GM18951 (cell line): ENCODE measurements around the gene MAJIN.

Experiments used
- POLR2A ChIP-seq: IDR thresholded peaks from 4 replicates; pipeline ENCODE4 v1.6.1; 2011; ENCODE audit warnings: mild to moderate bottlenecking; ENCODE audit not compliant: insufficient read length, insufficient read depth; ENCODE audit errors: extremely low read depth
- in situ Hi-C: fragments of 300-500 bp; cut with MboI; formaldehyde crosslinking; loops from one replicate; pipeline ENCODE4 v1.12.0; 2022; ENCODE audit warnings: low sequenced_read_pairs, mixed read lengths, inconsistent platforms; ENCODE audit not compliant: unreplicated experiment

The MAJIN gene

GRCh38 chr11:64933213-64933934 is 38.5 kb downstream of the MAJIN start:
- TF ChIP-seq POLR2A = no peak
- in situ Hi-C loops = no loop called here

GRCh38 chr11:64932324-64932723 is 39.6 kb downstream of the MAJIN start:
- TF ChIP-seq POLR2A = no peak
- in situ Hi-C loops = no loop called here

GRCh38 chr11:64931290-64931689 is 40.6 kb downstream of the MAJIN start:
- in situ Hi-C loops = no loop called here
- no peak for TF ChIP-seq POLR2A

- TF ChIP-seq POLR2A = no peak
- in situ Hi-C loops = no loop called here
Measured at GRCh38 chr11:64930340-64930739, 41.6 kb downstream of the MAJIN start.

- in situ Hi-C loops = no loop called here
- no peak for TF ChIP-seq POLR2A
Measured at GRCh38 chr11:64929625-64930024, 42.3 kb downstream of the MAJIN start.

- in situ Hi-C loops = no loop called here
- TF ChIP-seq POLR2A = no peak
Measured at GRCh38 chr11:64928957-64929356, 43.0 kb downstream of the MAJIN start.

GRCh38 chr11:64926689-64927088 is 45.2 kb downstream of the MAJIN start:
- TF ChIP-seq POLR2A = no peak
- in situ Hi-C loops = no loop called here

GRCh38 chr11:64925536-64926436 is 46.1 kb downstream of the MAJIN start:
- in situ Hi-C loops = no loop called here
- TF ChIP-seq POLR2A = no peak

GRCh38 chr11:64924910-64925284 is 47.0 kb downstream of the MAJIN start:
- in situ Hi-C loops = no loop called here
- TF ChIP-seq POLR2A = no peak

GRCh38 chr11:64923944-64924909 is 47.7 kb downstream of the MAJIN start, which contains the start of gene PPP2R5B:
Gene PPP2R5B (plus strand): TSS chr11:64924689. CDS start chr11:64925735, 1,046 bp downstream.
- in situ Hi-C loops = no loop called here
- peak; percentile 47 for TF ChIP-seq POLR2A

GRCh38 chr11:64923151-64923661 is 48.7 kb downstream of the MAJIN start:
- in situ Hi-C loops = no loop called here
- TF ChIP-seq POLR2A = no peak

- in situ Hi-C loops = no loop called here
- no peak for TF ChIP-seq POLR2A
Measured at GRCh38 chr11:64921384-64921783, 50.5 kb downstream of the MAJIN start.
